ENCODE results near the gene FHIT. TPM values are rescaled to one million over a fixed set of nuclear protein-coding genes. Genes with fewer than 3 reads are reported as not detected.

FHIT gene
- total and polyA plus RNA-seq, 7 donors = 2.4 to 10.2 (median 6.1) TPM

DNA sequence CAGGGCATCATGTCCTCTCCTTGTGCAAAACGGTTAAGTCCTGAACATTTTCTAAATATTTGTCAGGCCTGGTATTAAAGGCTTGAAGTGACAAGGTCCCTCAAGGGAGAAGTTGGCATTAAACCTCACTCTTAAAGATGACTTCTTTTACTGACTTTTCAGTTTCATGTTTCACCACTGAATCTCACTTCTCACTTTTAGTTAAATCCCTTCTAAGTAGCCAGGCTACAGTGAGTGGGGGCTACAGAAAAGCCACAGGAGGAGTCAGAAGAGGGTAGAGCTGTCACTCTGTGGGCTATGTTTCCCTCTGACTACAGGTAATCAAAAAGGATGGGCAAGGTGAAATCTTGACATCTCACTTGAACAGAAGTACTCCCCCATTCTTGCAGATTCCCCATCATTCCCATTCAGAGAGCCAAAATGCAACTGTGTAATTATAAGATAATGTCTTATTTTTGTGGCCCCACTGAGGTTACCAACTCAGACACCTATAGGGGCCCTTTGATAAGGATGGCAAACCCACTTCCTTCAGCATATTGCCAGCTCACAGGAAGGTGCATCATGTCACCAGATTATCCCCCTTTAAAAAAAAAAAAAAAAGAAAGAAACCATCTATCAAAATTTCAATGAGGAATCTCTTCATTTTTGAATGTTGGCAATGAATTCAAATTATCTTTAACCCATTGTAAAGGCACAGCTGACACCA, 1411.3 kb downstream of the FHIT start:
- Histone ChIP-seq H3K9me3 (no peaks in the 10 kb centered on the region), H3K4me3 (no peak overlapping the region), H3K4me1 (no peaks in the 10 kb centered on the region), H3K27ac (no peak overlapping the region), H3K36me3 (no peaks in the 10 kb centered on the region), H3K27me3 (no peaks in the 10 kb centered on the region)
- no peak for DNase-seq
- TF ChIP-seq EP300 (IDR thresholded peaks at IDR 0.05) (no peak), POLR2AphosphoS5 (IDR thresholded peaks at IDR 0.05) (no peak), POLR2A (IDR thresholded peaks at IDR 0.05) (no peak)
- TF ChIP-seq, protein P1, sequence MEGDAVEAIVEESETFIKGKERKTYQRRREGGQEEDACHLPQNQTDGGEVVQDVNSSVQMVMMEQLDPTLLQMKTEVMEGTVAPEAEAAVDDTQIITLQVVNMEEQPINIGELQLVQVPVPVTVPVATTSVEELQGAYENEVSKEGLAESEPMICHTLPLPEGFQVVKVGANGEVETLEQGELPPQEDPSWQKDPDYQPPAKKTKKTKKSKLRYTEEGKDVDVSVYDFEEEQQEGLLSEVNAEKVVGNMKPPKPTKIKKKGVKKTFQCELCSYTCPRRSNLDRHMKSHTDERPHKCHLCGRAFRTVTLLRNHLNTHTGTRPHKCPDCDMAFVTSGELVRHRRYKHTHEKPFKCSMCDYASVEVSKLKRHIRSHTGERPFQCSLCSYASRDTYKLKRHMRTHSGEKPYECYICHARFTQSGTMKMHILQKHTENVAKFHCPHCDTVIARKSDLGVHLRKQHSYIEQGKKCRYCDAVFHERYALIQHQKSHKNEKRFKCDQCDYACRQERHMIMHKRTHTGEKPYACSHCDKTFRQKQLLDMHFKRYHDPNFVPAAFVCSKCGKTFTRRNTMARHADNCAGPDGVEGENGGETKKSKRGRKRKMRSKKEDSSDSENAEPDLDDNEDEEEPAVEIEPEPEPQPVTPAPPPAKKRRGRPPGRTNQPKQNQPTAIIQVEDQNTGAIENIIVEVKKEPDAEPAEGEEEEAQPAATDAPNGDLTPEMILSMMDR (IDR thresholded peaks at IDR 0.05) = no peak
- intact Hi-C loops (cut with DNase I) = no loop called here
- 49 to 71% methylated on average over 1 of the region's 1 CpG for WGBS, 2 donors

GRCh38 chr3:59839283-59839682, 1412.0 kb downstream of the FHIT start:
- no peak for DNase-seq
- Histone ChIP-seq H3K4me1 (no peaks in the 10 kb centered on the region), H3K27me3 (no peaks in the 10 kb centered on the region), H3K36me3 (no peaks in the 10 kb centered on the region), H3K27ac (no peak overlapping the region), H3K9me3 (no peaks in the 10 kb centered on the region), H3K4me3 (no peak overlapping the region)
- intact Hi-C loops (cut with DNase I) = no loop called here
- TF ChIP-seq EP300 (IDR thresholded peaks at IDR 0.05) = no peak
- TF ChIP-seq POLR2AphosphoS5 (IDR thresholded peaks at IDR 0.05) = no peak
- no peak for TF ChIP-seq POLR2A (IDR thresholded peaks at IDR 0.05)
- TF ChIP-seq, protein P1 (IDR thresholded peaks at IDR 0.05) = no peak
- 76 to 85% methylated on average over 3 of the region's 3 CpGs for WGBS, 2 donors

GRCh38 chr3:59836531-59836930, 1414.7 kb downstream of the FHIT start:
- no peaks in the 10 kb centered on the region for H3K4me1 ChIP-seq
- DNase-seq = no peak
- no peak overlapping the region for H3K27ac ChIP-seq
- no peak overlapping the region for H3K4me3 ChIP-seq
- H3K9me3 ChIP-seq = no peaks in the 10 kb centered on the region
- intact Hi-C loops (cut with DNase I) = no loop called here
- 79 to 95% methylated on average over 3 of the region's 3 CpGs for WGBS, 2 donors
- no peaks in the 10 kb centered on the region for H3K36me3 ChIP-seq
- H3K27me3 ChIP-seq = no peaks in the 10 kb centered on the region
- no peak for TF ChIP-seq POLR2AphosphoS5 (IDR thresholded peaks at IDR 0.05)
- TF ChIP-seq EP300 (IDR thresholded peaks at IDR 0.05) = no peak
- no peak for TF ChIP-seq POLR2A (IDR thresholded peaks at IDR 0.05)
- TF ChIP-seq, protein P1 (IDR thresholded peaks at IDR 0.05) = no peak

DNA sequence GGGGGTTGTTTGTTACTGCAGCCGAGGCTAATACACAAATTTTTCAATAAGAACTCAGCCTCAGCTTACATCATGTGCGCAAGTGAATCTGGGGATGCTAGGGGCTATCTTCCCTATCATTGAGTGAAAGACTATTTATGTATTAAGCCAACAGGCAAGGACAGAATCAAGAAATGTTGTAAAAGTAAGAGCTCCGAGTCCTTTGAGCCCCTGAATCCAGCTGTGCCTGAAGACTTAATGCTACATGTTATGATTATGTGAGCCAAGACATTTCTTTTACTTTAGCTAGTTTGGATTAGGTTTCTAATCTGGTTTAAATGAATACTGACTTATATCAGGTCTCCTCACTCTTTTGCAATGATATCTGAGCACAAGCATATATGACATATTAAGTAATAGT, 1418.5 kb downstream of the FHIT start:
- Histone ChIP-seq H3K36me3 (no peaks in the 10 kb centered on the region), H3K4me1 (no peaks in the 10 kb centered on the region), H3K27me3 (no peaks in the 10 kb centered on the region), H3K9me3 (no peaks in the 10 kb centered on the region), H3K4me3 (no peak overlapping the region), H3K27ac (no peak overlapping the region)
- TF ChIP-seq EP300 (IDR thresholded peaks at IDR 0.05) = no peak
- TF ChIP-seq, protein P1 (IDR thresholded peaks at IDR 0.05) = no peak
- no peak for TF ChIP-seq POLR2AphosphoS5 (IDR thresholded peaks at IDR 0.05)
- no peak for TF ChIP-seq POLR2A (IDR thresholded peaks at IDR 0.05)
- 79 to 81% methylated on average over 3 of the region's 3 CpGs for WGBS, 2 donors
- intact Hi-C loops (cut with DNase I) = no loop called here
- no peak for DNase-seq

DNA sequence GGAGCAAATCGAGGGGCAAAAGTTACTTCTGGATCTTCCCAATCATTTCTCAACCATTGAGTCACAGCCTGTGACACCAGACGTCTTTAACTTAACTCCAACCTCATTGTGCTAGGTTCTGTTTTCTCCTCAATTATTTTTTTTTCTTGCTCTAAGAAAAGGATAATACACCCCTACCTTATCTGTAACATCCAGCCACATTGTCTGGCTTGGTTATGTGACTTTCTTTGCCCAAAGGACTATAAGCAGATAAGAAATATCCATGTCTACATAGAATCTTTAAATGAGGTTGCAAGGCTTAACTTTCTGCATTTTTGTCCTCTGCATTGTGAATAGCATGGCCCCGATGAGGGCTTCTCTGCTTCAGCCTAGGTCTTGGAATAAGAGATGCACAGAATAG, 1419.0 kb downstream of the FHIT start:
- TF ChIP-seq POLR2AphosphoS5 (IDR thresholded peaks at IDR 0.05) = no peak
- TF ChIP-seq, protein P1 (IDR thresholded peaks at IDR 0.05) = no peak
- no peak for TF ChIP-seq EP300 (IDR thresholded peaks at IDR 0.05)
- TF ChIP-seq POLR2A (IDR thresholded peaks at IDR 0.05) = no peak
- Histone ChIP-seq H3K4me3 (no peak overlapping the region), H3K27ac (no peak overlapping the region), H3K36me3 (no peaks in the 10 kb centered on the region), H3K9me3 (no peaks in the 10 kb centered on the region), H3K4me1 (no peaks in the 10 kb centered on the region), H3K27me3 (no peaks in the 10 kb centered on the region)
- intact Hi-C loops (cut with DNase I) = no loop called here
- WGBS, 2 donors = 88% methylated on average over 3 of the region's 3 CpGs
- DNase-seq = no peak
